MM.1S (cell line): ENCODE measurements around the gene PADI1.

Experiments used
- DNase-seq: peaks from one replicate; pipeline ENCODE4 v3.0.0-alpha.2; 2015
- H2AFZ ChIP-seq: fragments of 300-600 bp; sonication (generic); 2 replicates; pipeline ENCODE4 v1.6.0; 2016; ENCODE audit warnings: antibody characterized with exemption, low read length
- H3F3A ChIP-seq: fragments of 300-600 bp; sonication (generic); 2 replicates; pipeline ENCODE4 v1.6.1; 2016; ENCODE audit warnings: mild to moderate bottlenecking, antibody characterized with exemption, low read length, moderate library complexity, mixed read lengths; ENCODE audit not compliant: insufficient read depth
- H3K27ac ChIP-seq: fragments of 300-600 bp; sonication (generic); 2 replicates; pipeline ENCODE4 v1.5.1; 2016; ENCODE audit warnings: mild to moderate bottlenecking, low read length
- H3K27me3 ChIP-seq: fragments of 300-600 bp; sonication (generic); replicated peaks from 2 replicates; pipeline ENCODE4 v1.6.0; 2016; ENCODE audit warnings: low read length; ENCODE audit not compliant: insufficient read depth
- H3K36me3 ChIP-seq: fragments of 300-600 bp; sonication (generic); replicated peaks from 2 replicates; pipeline ENCODE4 v1.6.1; 2016; ENCODE audit warnings: mild to moderate bottlenecking, low read length, mixed read lengths; ENCODE audit not compliant: insufficient read depth
- H3K4me1 ChIP-seq: fragments of 300-600 bp; sonication (generic); 2 replicates; pipeline ENCODE4 v1.6.1; 2016; ENCODE audit warnings: low read length, mixed read lengths
- H3K4me2 ChIP-seq: fragments of 300-600 bp; sonication (generic); 2 replicates; pipeline ENCODE4 v1.6.0; 2016; ENCODE audit warnings: low read depth, low read length
- H3K4me3 ChIP-seq: fragments of 300-600 bp; sonication (generic); 2 replicates; pipeline ENCODE4 v1.5.1; 2016; ENCODE audit warnings: low read length, mixed read lengths
- H3K79me2 ChIP-seq: fragments of 300-600 bp; sonication (generic); 2 replicates; pipeline ENCODE4 v1.6.1; 2016; ENCODE audit warnings: mixed run types, low read length, mixed read lengths
- H3K9ac ChIP-seq: fragments of 300-600 bp; sonication (generic); 2 replicates; pipeline ENCODE4 v1.6.1; 2016; ENCODE audit warnings: low read length, mixed read lengths
- H3K9me2 ChIP-seq: fragments of 300-600 bp; sonication (generic); replicated peaks from 2 replicates; pipeline ENCODE4 v1.6.1; 2016; ENCODE audit warnings: mild to moderate bottlenecking, low read length, mixed read lengths; ENCODE audit not compliant: insufficient read depth
- H3K9me3 ChIP-seq: fragments of 300-600 bp; sonication (generic); replicated peaks from 2 replicates; pipeline ENCODE4 v1.6.1; 2016; ENCODE audit warnings: mild to moderate bottlenecking, low read length, mixed read lengths; ENCODE audit not compliant: insufficient read depth
- H4K20me1 ChIP-seq: fragments of 300-600 bp; sonication (generic); 2 replicates; pipeline ENCODE4 v1.6.1; 2016; ENCODE audit warnings: mild to moderate bottlenecking, low read length, moderate library complexity, mixed read lengths; ENCODE audit not compliant: insufficient read depth
- CTCF ChIP-seq: fragments of 300-600 bp; sonication (generic); IDR thresholded peaks from 2 replicates; pipeline ENCODE4 v1.5.1; 2016; ENCODE audit warnings: antibody characterized with exemption, low read length, mixed read lengths
- EZH2 ChIP-seq: fragments of 300-600 bp; sonication (generic); optimal IDR thresholded peaks from 2 replicates; pipeline ENCODE3; 2017; ENCODE audit warnings: low read depth, mild to moderate bottlenecking, antibody characterized with exemption, low read length, mixed read lengths
- EZH2phosphoT487 ChIP-seq: fragments of 300-600 bp; sonication (generic); IDR thresholded peaks from 2 replicates; pipeline ENCODE4 v1.6.1; 2018; ENCODE audit warnings: antibody characterized with exemption, low read length

The PADI1 gene

GRCh38 chr1:17176306-17177061 lies 28.4 kb upstream of the PADI1 start:
- H3K9me2 ChIP-seq: no peaks in the 10 kb centered on the region
- H3K4me1 ChIP-seq: no peaks in the 10 kb centered on the region
- H4K20me1 ChIP-seq: no peaks in the 10 kb centered on the region
- no peak overlapping the region for H2AFZ ChIP-seq
- H3K36me3 ChIP-seq: no peaks in the 10 kb centered on the region
- no peaks in the 10 kb centered on the region for H3K9me3 ChIP-seq
- H3K27ac ChIP-seq: no peak overlapping the region
- H3K79me2 ChIP-seq: no peaks in the 10 kb centered on the region
- H3F3A ChIP-seq: no peaks in the 10 kb centered on the region
- DNase-seq: no peak
- H3K9ac ChIP-seq: no peak overlapping the region
- H3K27me3 ChIP-seq: peaks cover 86% of the 10 kb centered on the region
- H3K4me3 ChIP-seq: no peak overlapping the region
- TF ChIP-seq EZH2phosphoT487 (no peak), EZH2 (no peak), CTCF (no peak)
- no peak overlapping the region for H3K4me2 ChIP-seq

- H3F3A ChIP-seq: no peaks in the 10 kb centered on the region
- no peak overlapping the region for H3K27ac ChIP-seq
- H3K36me3 ChIP-seq: no peaks in the 10 kb centered on the region
- no peak overlapping the region for H2AFZ ChIP-seq
- no peak for TF ChIP-seq EZH2
- TF ChIP-seq CTCF: no peak
- no peak for TF ChIP-seq EZH2phosphoT487
- H3K4me1 ChIP-seq: no peaks in the 10 kb centered on the region
- H3K9me3 ChIP-seq: no peaks in the 10 kb centered on the region
- DNase-seq: no peak
- no peaks in the 10 kb centered on the region for H4K20me1 ChIP-seq
- no peak overlapping the region for H3K4me2 ChIP-seq
- H3K9me2 ChIP-seq: no peaks in the 10 kb centered on the region
- no peak overlapping the region for H3K4me3 ChIP-seq
- no peaks in the 10 kb centered on the region for H3K79me2 ChIP-seq
- no peak overlapping the region for H3K9ac ChIP-seq
- H3K27me3 ChIP-seq: peaks cover 92% of the 10 kb centered on the region
These were observed 27.3 kb upstream of the PADI1 start for GRCh38 chr1:17177651-17178050.

- TF ChIP-seq CTCF: no peak
- TF ChIP-seq EZH2phosphoT487: no peak
- no peak for TF ChIP-seq EZH2
- DNase-seq: no peak
- H3K9ac ChIP-seq: no peak overlapping the region
These were observed 23.0 kb upstream of the PADI1 start for GRCh38 chr1:17181781-17182464.

More at GRCh38 chr1:17181781-17182464, 23.0 kb upstream of the PADI1 start:
- Histone ChIP-seq H3K9me3 (no peaks in the 10 kb centered on the region), H3K79me2 (no peaks in the 10 kb centered on the region), H3K4me2 (no peak overlapping the region), H3K27me3 (peaks cover 88% of the 10 kb centered on the region), H2AFZ (no peak overlapping the region), H3K4me3 (no peak overlapping the region), H3K36me3 (no peaks in the 10 kb centered on the region), H3K27ac (no peak overlapping the region), H3K9me2 (no peaks in the 10 kb centered on the region), H3K4me1 (no peaks in the 10 kb centered on the region), H4K20me1 (no peaks in the 10 kb centered on the region), H3F3A (no peaks in the 10 kb centered on the region)
